Measurements from ENCODE around the gene GLTP. TPM values are rescaled to one million over a fixed set of nuclear protein-coding genes. Genes with fewer than 3 reads are reported as not detected.

Gene GLTP
- total and polyA plus RNA-seq, 2 experiments from 2014 or later = 20.5 to 24.9 TPM

GRCh38 chr12:109827566-109828550 lies 52.5 kb downstream of the GLTP start:
- Histone ChIP-seq H3K4me3 (no peak overlapping the region), H3K27ac (no peak overlapping the region), H3K36me3 (no peaks in the 10 kb centered on the region), H3K27me3 (no peaks in the 10 kb centered on the region), H3K9me3 (ENCODE audit: low read depth) (no peaks in the 10 kb centered on the region), H3K4me1 (ENCODE audit: low read depth) (no peaks in the 10 kb centered on the region)
- peak in 1 of 2 donors; percentile 49 for DNase-seq (ENCODE audit: low read depth in 1 of 2, low spot score in 1 of 2)
- TF ChIP-seq CTCF (IDR thresholded peaks at IDR 0.05; ENCODE audit: low read depth, low read length) = no peak

GRCh38 chr12:109827080-109827479 lies 53.3 kb downstream of the GLTP start:
- Histone ChIP-seq H3K27me3 (no peaks in the 10 kb centered on the region), H3K4me3 (no peak overlapping the region), H3K4me1 (ENCODE audit: low read depth) (no peaks in the 10 kb centered on the region), H3K27ac (no peak overlapping the region), H3K36me3 (no peaks in the 10 kb centered on the region), H3K9me3 (ENCODE audit: low read depth) (no peaks in the 10 kb centered on the region)
- TF ChIP-seq CTCF (IDR thresholded peaks at IDR 0.05; ENCODE audit: low read depth, low read length) = no peak
- no peak for DNase-seq (ENCODE audit: low read depth in 1 of 2, low spot score in 1 of 2)

GRCh38 chr12:109824731-109825130 lies 55.6 kb downstream of the GLTP start:
- H3K27ac ChIP-seq = no peak overlapping the region
- H3K27me3 ChIP-seq = no peaks in the 10 kb centered on the region
- H3K9me3 ChIP-seq (ENCODE audit: low read depth) = no peaks in the 10 kb centered on the region
- no peaks in the 10 kb centered on the region for H3K36me3 ChIP-seq
- no peaks in the 10 kb centered on the region for H3K4me1 ChIP-seq (ENCODE audit: low read depth)
- no peak for DNase-seq (ENCODE audit: low read depth in 1 of 2, low spot score in 1 of 2)
- TF ChIP-seq CTCF (IDR thresholded peaks at IDR 0.05; ENCODE audit: low read depth, low read length) = no peak
- H3K4me3 ChIP-seq = no peak overlapping the region

- H3K9me3 ChIP-seq (ENCODE audit: low read depth) = no peaks in the 10 kb centered on the region
- no peaks in the 10 kb centered on the region for H3K4me1 ChIP-seq (ENCODE audit: low read depth)
- no peak overlapping the region for H3K4me3 ChIP-seq
- no peak for DNase-seq (ENCODE audit: low read depth in 1 of 2, low spot score in 1 of 2)
- TF ChIP-seq CTCF (IDR thresholded peaks at IDR 0.05; ENCODE audit: low read depth, low read length) = no peak
- peak overlapping the region; percentile 43 for H3K27ac ChIP-seq
- H3K27me3 ChIP-seq = no peaks in the 10 kb centered on the region
- no peaks in the 10 kb centered on the region for H3K36me3 ChIP-seq
Measured at GRCh38 chr12:109822951-109823411, 57.4 kb downstream of the GLTP start.

- Histone ChIP-seq H3K27me3 (no peaks in the 10 kb centered on the region), H3K4me3 (no peak overlapping the region), H3K27ac (no peak overlapping the region), H3K4me1 (ENCODE audit: low read depth) (no peaks in the 10 kb centered on the region), H3K36me3 (no peaks in the 10 kb centered on the region), H3K9me3 (ENCODE audit: low read depth) (no peaks in the 10 kb centered on the region)
- TF ChIP-seq CTCF (IDR thresholded peaks at IDR 0.05; ENCODE audit: low read depth, low read length) = no peak
- DNase-seq (ENCODE audit: low read depth in 1 of 2, low spot score in 1 of 2) = no peak
Measured at GRCh38 chr12:109822416-109822815, 57.9 kb downstream of the GLTP start.
